NB4 (cell line): Measurements from ENCODE around the gene SERPINB6.

Source experiments
- CTCF ChIP-seq: IDR thresholded peaks from one replicate; pipeline ENCODE4 v1.5.1; 2012; ENCODE audit warnings: low read depth, low read length
- MYC ChIP-seq: IDR thresholded peaks from 2 replicates; pipeline ENCODE4 v1.6.1; 2011; ENCODE audit warnings: low read depth, low read length
- POLR2A ChIP-seq: IDR thresholded peaks from 2 replicates; pipeline ENCODE4 v1.6.1; 2011; ENCODE audit warnings: mild to moderate bottlenecking; ENCODE audit not compliant: insufficient read length; ENCODE audit errors: extremely low read depth

- TF ChIP-seq CTCF (no peak), POLR2A (no peak), MYC (no peak)
These were observed 15.4 kb upstream of the SERPINB6 start for GRCh38 chr6:2986722-2987221.
